Cardiac muscle cell (in vitro differentiated cells and primary cell): ENCODE measurements around the gene ROCK2. TPM values are rescaled to one million over a fixed set of nuclear protein-coding genes. Genes with fewer than 3 reads are reported as not detected.

ENCODE experiments used
- DNase-seq, 2 donors: peaks; one replicate each; pipeline versions ENCODE4 v3.0.0 to v3.0.0-alpha.2; 2010 to 2017; ENCODE audit warnings: low read depth in 1 of 2, low spot score in 1 of 2
- H3K27ac ChIP-seq: fragments of 200-600 bp; sonication (generic); 2 replicates; pipeline ENCODE4 v1.5.1; 2016
- H3K27me3 ChIP-seq: fragments of 200-600 bp; sonication (generic); 2 replicates; pipeline ENCODE4 v1.6.0; 2016; ENCODE audit warnings: control low read depth
- H3K36me3 ChIP-seq: fragments of 200-600 bp; sonication (generic); 2 replicates; pipeline ENCODE4 v1.5.1; 2016; ENCODE audit warnings: control low read depth
- H3K4me1 ChIP-seq: fragments of 200-600 bp; sonication (generic); 2 replicates; pipeline ENCODE4 v1.8.1; 2017; ENCODE audit warnings: low read depth, mild to moderate bottlenecking, mixed run types
- H3K4me3 ChIP-seq: fragments of 200-600 bp; sonication (generic); 2 replicates; pipeline ENCODE4 v1.5.1; 2016; ENCODE audit warnings: mild to moderate bottlenecking
- H3K9me3 ChIP-seq: fragments of 200-600 bp; sonication (generic); 2 replicates; pipeline ENCODE4 v1.5.1; 2017; ENCODE audit warnings: low read depth, mild to moderate bottlenecking, control low read depth
- polyA plus RNA-seq: library from polyadenylated mRNA; unstranded; fragments of >200 nt; fragmentation: Nextera tagmentation; extraction: Ambion mirVana; gene quantifications from 2 replicates; pipeline ENCODE4 v1.2.1, GENCODE V29; 2016
- total RNA-seq: library from RNA; depleted of rRNA; stranded (reverse); fragments of >200 nt; gene quantifications from 2 replicates; pipeline ENCODE4 v1.2.3, GENCODE V29; 2016
- TF ChIP-seq, protein P1 (sequence below): IDR thresholded peaks from 2 replicates; pipeline ENCODE4 v1.5.1; 2012; ENCODE audit warnings: low read depth, mild to moderate bottlenecking, low read length

Gene ROCK2
- total and polyA plus RNA-seq, 2 experiments from 2014 or later, result 18.9 to 31.7 TPM

DNA sequence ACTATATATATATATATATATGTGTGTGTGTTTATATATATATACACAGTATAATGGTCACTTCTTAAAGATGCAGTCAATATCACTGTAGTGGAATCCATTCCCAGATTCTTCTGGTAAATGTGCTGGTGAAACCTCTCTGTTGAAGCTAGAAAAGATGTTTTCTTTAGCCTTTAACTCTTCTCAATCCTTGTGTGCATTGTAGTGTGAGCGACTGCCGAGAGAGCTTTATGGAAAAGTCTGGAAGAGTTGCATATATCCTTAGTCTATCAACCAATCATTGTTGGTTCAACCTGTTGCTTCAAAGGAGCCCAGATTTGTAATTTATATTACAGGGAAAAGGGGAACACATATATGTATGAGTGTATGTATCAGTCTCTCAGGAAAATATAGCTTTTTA is 161.5 kb downstream of the ROCK2 start:
- H3K4me3 ChIP-seq, result no peak overlapping the region
- H3K9me3 ChIP-seq, result no peaks in the 10 kb centered on the region
- DNase-seq, result no peak
- H3K36me3 ChIP-seq, result peaks cover 25% of the 10 kb centered on the region
- H3K4me1 ChIP-seq, result no peaks in the 10 kb centered on the region
- no peaks in the 10 kb centered on the region for H3K27me3 ChIP-seq
- TF ChIP-seq, protein P1, sequence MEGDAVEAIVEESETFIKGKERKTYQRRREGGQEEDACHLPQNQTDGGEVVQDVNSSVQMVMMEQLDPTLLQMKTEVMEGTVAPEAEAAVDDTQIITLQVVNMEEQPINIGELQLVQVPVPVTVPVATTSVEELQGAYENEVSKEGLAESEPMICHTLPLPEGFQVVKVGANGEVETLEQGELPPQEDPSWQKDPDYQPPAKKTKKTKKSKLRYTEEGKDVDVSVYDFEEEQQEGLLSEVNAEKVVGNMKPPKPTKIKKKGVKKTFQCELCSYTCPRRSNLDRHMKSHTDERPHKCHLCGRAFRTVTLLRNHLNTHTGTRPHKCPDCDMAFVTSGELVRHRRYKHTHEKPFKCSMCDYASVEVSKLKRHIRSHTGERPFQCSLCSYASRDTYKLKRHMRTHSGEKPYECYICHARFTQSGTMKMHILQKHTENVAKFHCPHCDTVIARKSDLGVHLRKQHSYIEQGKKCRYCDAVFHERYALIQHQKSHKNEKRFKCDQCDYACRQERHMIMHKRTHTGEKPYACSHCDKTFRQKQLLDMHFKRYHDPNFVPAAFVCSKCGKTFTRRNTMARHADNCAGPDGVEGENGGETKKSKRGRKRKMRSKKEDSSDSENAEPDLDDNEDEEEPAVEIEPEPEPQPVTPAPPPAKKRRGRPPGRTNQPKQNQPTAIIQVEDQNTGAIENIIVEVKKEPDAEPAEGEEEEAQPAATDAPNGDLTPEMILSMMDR, result no peak
- no peak overlapping the region for H3K27ac ChIP-seq

DNA sequence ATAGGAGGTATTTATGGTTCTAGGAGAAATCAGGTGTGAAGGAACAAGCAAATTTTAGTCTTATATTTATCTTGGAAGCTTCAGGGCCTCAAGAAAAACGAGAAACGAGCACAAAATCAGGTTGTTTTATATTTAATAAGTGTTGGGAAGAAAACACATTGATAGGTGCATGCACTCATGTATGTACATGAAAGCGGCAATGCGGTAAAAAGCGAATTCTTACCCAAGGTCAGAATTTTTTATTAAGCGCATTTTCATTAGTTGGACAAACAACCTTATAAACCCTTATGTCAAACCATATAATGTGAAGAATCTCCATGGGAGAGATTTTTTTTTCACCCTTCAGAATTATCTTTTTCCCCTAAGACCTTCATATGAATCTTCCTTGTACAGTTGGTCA is 163.8 kb downstream of the ROCK2 start:
- Histone ChIP-seq H3K9me3 (no peaks in the 10 kb centered on the region), H3K27me3 (no peaks in the 10 kb centered on the region), H3K36me3 (peaks cover 25% of the 10 kb centered on the region), H3K4me3 (no peak overlapping the region), H3K4me1 (no peaks in the 10 kb centered on the region), H3K27ac (peak overlapping the region; percentile 14)
- no peak for DNase-seq
- TF ChIP-seq, protein P1, result no peak

DNA sequence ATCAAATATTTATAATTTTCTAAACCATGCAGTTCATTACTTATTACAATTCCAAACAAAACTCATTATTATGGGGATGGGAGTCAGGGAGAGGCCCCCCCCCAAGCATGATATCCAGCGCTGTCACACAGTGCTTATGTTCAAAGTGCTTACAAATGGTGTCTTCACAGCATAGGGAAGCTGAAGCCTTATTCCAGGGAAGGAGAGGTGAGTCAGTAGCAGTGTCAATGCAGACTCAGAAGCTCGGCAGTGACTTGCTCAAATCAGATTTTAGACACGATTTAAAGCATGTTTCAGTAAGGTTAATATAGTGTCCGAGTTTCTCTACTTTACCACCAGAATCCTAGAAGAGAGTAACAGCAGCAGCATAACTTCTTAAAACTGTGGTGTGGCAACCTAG is 164.5 kb downstream of the ROCK2 start:
- Histone ChIP-seq H3K4me3 (no peak overlapping the region), H3K27ac (peak overlapping the region; percentile 14), H3K9me3 (no peaks in the 10 kb centered on the region), H3K4me1 (no peaks in the 10 kb centered on the region), H3K27me3 (no peaks in the 10 kb centered on the region), H3K36me3 (peaks cover 21% of the 10 kb centered on the region)
- TF ChIP-seq, protein P1, result no peak
- no peak for DNase-seq

- TF ChIP-seq, protein P1, result no peak
- H3K9me3 ChIP-seq, result no peaks in the 10 kb centered on the region
- H3K4me3 ChIP-seq, result no peak overlapping the region
These were observed 165.2 kb downstream of the ROCK2 start for GRCh38 chr2:11179196-11179595.

GRCh38 chr2:11177871-11178690 is 166.4 kb downstream of the ROCK2 start:
- no peak for DNase-seq
- Histone ChIP-seq H3K36me3 (peaks cover 18% of the 10 kb centered on the region), H3K27ac (peak overlapping the region; percentile 13)

More at GRCh38 chr2:11179196-11179595, 165.2 kb downstream of the ROCK2 start:
- no peaks in the 10 kb centered on the region for H3K27me3 ChIP-seq
- H3K4me1 ChIP-seq, result no peaks in the 10 kb centered on the region
- peaks cover 18% of the 10 kb centered on the region for H3K36me3 ChIP-seq
- no peak for DNase-seq
- no peak overlapping the region for H3K27ac ChIP-seq

More at GRCh38 chr2:11177871-11178690, 166.4 kb downstream of the ROCK2 start:
- TF ChIP-seq, protein P1, result no peak
- Histone ChIP-seq H3K4me3 (no peak overlapping the region), H3K4me1 (no peaks in the 10 kb centered on the region), H3K9me3 (no peaks in the 10 kb centered on the region), H3K27me3 (no peaks in the 10 kb centered on the region)
